HepG2 (cell line): Measurements from ENCODE around the gene PMS1. TPM values are rescaled to one million over a fixed set of nuclear protein-coding genes. Genes with fewer than 3 reads are reported as not detected.

ENCODE experiments used
- FOXM1 ChIP-seq: sonication (generic); formaldehyde crosslinking; IDR thresholded peaks from 2 replicates; pipeline ENCODE4 v1.5.0; 2020; ENCODE audit warnings: missing genetic modification reagents
- JARID2 ChIP-seq: sonication (generic); formaldehyde crosslinking; IDR thresholded peaks from 2 replicates; pipeline ENCODE4 v1.8.1; 2023; ENCODE audit warnings: missing genetic modification reagents, inconsistent platforms; ENCODE audit not compliant: insufficient replicate concordance
- MED1 ChIP-seq: sonication (generic); formaldehyde crosslinking; IDR thresholded peaks from 2 replicates; pipeline ENCODE4 v1.4.0; 2020; ENCODE audit warnings: missing genetic modification reagents
- ONECUT2 ChIP-seq: sonication (generic); formaldehyde crosslinking; IDR thresholded peaks from 2 replicates; pipeline ENCODE4 v1.4.0; 2020; ENCODE audit warnings: missing genetic modification reagents
- PRPF4 ChIP-seq: fragments of 200-400 bp; formaldehyde crosslinking; IDR thresholded peaks from 2 replicates; pipeline ENCODE4 v1.6.1; 2016; ENCODE audit warnings: low read length, low read depth; ENCODE audit not compliant: poor library complexity, severe bottlenecking
- RFXANK ChIP-seq: IDR thresholded peaks from 2 replicates; pipeline ENCODE4 v1.6.1; 2016
- SRSF4 ChIP-seq: fragments of 200-400 bp; formaldehyde crosslinking; IDR thresholded peaks from one replicate; pipeline ENCODE4 v1.6.1; 2018; ENCODE audit warnings: mild to moderate bottlenecking, low read depth, low read length, moderate library complexity; ENCODE audit not compliant: poor library complexity, severe bottlenecking
- YY1 ChIP-seq: IDR thresholded peaks from 2 replicates; pipeline ENCODE4 v1.6.1; 2011; ENCODE audit warnings: low read length, low read depth, moderate library complexity, mild to moderate bottlenecking; ENCODE audit not compliant: insufficient read depth, insufficient replicate concordance
- ZKSCAN1 ChIP-seq: fragments of 150-350 bp; IDR thresholded peaks from 2 replicates; pipeline ENCODE4 v1.6.1; 2014; ENCODE audit warnings: low read length
- ZNF446 ChIP-seq: sonication (generic); formaldehyde crosslinking; IDR thresholded peaks from 2 replicates; pipeline ENCODE4 v1.5.0; 2020; ENCODE audit warnings: mild to moderate bottlenecking, missing genetic modification reagents
- ZNF678 ChIP-seq: sonication (generic); formaldehyde crosslinking; IDR thresholded peaks from 2 replicates; pipeline ENCODE4 v1.4.0; 2020; ENCODE audit warnings: mild to moderate bottlenecking, missing genetic modification reagents
- ZNF7 ChIP-seq: IDR thresholded peaks from 2 replicates; pipeline ENCODE4 v1.6.1; 2016; ENCODE audit warnings: missing biosample characterization, missing genetic modification reagents
- polyA plus RNA-seq, 8 experiments: library from polyadenylated mRNA; depleted of rRNA in 3 of 8; stranded (reverse) in 7 of 8; unstranded in 1 of 8; fragments of >200 nt; fragmentation: Illumina TruSeq in 4 of 8; extraction: Trizol in 4 of 8; gene quantifications; 2 replicates each; pipeline versions ENCODE4 v1.2.1 to v1.2.3, GENCODE V29; 2011 to 2016; ENCODE audit warnings: low read depth in 4 of 8, missing spikeins in 1 of 8, mixed read lengths in 1 of 8; ENCODE audit not compliant: insufficient read depth in 1 of 8
- total RNA-seq, 5 experiments: library from RNA; depleted of rRNA; stranded (reverse); fragments of >200 nt; fragmentation: Illumina TruSeq; extraction: Trizol; gene quantifications; 2 replicates each; pipeline ENCODE4 v1.2.3, GENCODE V29; 2016; ENCODE audit warnings: low read depth in 1 of 5
- TF ChIP-seq, protein P1 (sequence below): sonication (generic); formaldehyde crosslinking; IDR thresholded peaks from 2 replicates; pipeline ENCODE4 v1.5.0; 2020; ENCODE audit warnings: missing genetic modification reagents
- TF ChIP-seq, protein P2 (sequence below): sonication (generic); formaldehyde crosslinking; IDR thresholded peaks from 2 replicates; pipeline ENCODE4 v1.5.0; 2020; ENCODE audit warnings: missing genetic modification reagents
- TF ChIP-seq, protein P3 (sequence below): sonication (generic); formaldehyde crosslinking; IDR thresholded peaks from 2 replicates; pipeline ENCODE4 v1.5.1; 2020; ENCODE audit warnings: missing genetic modification reagents, mild to moderate bottlenecking, borderline replicate concordance
- TF ChIP-seq, protein P4 (sequence below): sonication (generic); formaldehyde crosslinking; IDR thresholded peaks from 2 replicates; pipeline ENCODE4 v1.9.0; 2021; ENCODE audit warnings: missing genetic modification reagents, borderline replicate concordance
- TF ChIP-seq, protein P5 (sequence below): sonication (generic); formaldehyde crosslinking; IDR thresholded peaks from 2 replicates; pipeline ENCODE4 v1.4.0; 2020; ENCODE audit warnings: missing genetic modification reagents
- TF ChIP-seq, protein P6 (sequence below): IDR thresholded peaks from 2 replicates; pipeline ENCODE4 v1.4.0; 2020; ENCODE audit warnings: mild to moderate bottlenecking, missing genetic modification reagents

PMS1 gene
- total and polyA plus RNA-seq, 2 of the 13 experiments (the other 11 are each of a cell fraction or from before 2014, with no cell fraction given): 14.6 to 39.9 TPM

DNA sequence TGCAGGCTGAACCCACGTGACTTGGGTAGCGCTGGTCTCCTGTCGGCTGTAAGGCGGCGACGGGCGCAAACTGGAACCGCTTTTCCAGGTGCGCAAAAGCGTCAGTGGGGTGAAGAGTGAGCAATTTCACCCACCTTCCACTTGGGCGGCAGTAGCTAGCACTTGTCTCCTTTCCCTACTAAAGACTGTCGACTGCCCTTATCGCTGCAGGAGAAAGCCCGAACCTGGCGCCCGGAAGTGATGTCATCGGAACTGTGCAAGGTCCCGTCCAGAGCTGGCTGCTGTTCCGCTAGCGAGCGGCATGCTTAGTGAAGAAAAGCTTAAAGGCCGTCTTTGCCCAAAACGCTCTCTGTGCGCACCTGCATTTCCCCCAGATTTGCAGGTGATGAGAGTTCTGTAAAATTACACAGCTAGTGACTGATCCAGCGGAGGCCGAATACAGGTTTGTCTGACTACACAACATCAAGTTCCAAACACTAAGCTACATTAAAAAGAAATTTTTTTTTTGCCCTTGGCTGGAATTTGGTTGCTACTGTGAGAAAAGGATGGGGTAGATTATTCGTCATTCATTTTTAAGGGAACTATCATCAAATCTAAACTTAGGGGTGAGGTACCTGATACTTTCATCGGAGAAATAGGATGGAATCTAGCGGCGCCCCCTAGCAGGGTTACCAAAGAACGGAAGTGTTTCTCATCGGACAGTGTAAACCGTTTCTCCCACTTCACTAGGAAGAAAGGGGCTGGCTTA is 21.5 kb upstream of the PMS1 start, which contains the start of gene OSGEPL1 (continued):
- TF ChIP-seq, protein P1, sequence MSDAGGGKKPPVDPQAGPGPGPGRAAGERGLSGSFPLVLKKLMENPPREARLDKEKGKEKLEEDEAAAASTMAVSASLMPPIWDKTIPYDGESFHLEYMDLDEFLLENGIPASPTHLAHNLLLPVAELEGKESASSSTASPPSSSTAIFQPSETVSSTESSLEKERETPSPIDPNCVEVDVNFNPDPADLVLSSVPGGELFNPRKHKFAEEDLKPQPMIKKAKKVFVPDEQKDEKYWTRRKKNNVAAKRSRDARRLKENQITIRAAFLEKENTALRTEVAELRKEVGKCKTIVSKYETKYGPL (CRISPR knock-in tag): peak; percentile 28; the same call in 1 of the 2 replicates
- TF ChIP-seq, protein P2, sequence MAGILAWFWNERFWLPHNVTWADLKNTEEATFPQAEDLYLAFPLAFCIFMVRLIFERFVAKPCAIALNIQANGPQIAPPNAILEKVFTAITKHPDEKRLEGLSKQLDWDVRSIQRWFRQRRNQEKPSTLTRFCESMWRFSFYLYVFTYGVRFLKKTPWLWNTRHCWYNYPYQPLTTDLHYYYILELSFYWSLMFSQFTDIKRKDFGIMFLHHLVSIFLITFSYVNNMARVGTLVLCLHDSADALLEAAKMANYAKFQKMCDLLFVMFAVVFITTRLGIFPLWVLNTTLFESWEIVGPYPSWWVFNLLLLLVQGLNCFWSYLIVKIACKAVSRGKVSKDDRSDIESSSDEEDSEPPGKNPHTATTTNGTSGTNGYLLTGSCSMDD (CRISPR knock-in tag): no peak; the same call in 1 of the 2 replicates
- TF ChIP-seq FOXM1 (CRISPR knock-in tag): no peak
- TF ChIP-seq, protein P3, sequence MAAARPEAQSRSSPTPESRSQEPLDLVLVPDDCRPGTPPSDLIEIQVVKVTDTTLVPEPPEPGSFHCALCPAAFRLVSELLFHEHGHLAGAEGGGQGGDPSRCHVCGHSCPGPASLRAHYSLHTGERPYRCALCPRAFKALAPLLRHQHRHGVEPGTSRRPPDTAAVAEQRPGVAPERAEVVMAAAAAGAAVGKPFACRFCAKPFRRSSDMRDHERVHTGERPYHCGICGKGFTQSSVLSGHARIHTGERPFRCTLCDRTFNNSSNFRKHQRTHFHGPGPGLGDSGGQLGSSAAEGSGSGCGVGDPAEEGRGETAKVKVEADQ (CRISPR knock-in tag): peak; percentile 47; the same call in 1 of the 2 replicates
- TF ChIP-seq ZNF446 (CRISPR knock-in tag): no peak
- TF ChIP-seq, protein P4, sequence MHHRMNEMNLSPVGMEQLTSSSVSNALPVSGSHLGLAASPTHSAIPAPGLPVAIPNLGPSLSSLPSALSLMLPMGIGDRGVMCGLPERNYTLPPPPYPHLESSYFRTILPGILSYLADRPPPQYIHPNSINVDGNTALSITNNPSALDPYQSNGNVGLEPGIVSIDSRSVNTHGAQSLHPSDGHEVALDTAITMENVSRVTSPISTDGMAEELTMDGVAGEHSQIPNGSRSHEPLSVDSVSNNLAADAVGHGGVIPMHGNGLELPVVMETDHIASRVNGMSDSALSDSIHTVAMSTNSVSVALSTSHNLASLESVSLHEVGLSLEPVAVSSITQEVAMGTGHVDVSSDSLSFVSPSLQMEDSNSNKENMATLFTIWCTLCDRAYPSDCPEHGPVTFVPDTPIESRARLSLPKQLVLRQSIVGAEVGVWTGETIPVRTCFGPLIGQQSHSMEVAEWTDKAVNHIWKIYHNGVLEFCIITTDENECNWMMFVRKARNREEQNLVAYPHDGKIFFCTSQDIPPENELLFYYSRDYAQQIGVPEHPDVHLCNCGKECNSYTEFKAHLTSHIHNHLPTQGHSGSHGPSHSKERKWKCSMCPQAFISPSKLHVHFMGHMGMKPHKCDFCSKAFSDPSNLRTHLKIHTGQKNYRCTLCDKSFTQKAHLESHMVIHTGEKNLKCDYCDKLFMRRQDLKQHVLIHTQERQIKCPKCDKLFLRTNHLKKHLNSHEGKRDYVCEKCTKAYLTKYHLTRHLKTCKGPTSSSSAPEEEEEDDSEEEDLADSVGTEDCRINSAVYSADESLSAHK: no peak
- no peak for TF ChIP-seq RFXANK
- TF ChIP-seq ZKSCAN1: 0 out of 2 replicates have a peak, but pooled peaks have one; percentile 20
- TF ChIP-seq, protein P5, sequence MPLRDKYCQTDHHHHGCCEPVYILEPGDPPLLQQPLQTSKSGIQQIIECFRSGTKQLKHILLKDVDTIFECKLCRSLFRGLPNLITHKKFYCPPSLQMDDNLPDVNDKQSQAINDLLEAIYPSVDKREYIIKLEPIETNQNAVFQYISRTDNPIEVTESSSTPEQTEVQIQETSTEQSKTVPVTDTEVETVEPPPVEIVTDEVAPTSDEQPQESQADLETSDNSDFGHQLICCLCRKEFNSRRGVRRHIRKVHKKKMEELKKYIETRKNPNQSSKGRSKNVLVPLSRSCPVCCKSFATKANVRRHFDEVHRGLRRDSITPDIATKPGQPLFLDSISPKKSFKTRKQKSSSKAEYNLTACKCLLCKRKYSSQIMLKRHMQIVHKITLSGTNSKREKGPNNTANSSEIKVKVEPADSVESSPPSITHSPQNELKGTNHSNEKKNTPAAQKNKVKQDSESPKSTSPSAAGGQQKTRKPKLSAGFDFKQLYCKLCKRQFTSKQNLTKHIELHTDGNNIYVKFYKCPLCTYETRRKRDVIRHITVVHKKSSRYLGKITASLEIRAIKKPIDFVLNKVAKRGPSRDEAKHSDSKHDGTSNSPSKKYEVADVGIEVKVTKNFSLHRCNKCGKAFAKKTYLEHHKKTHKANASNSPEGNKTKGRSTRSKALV (CRISPR knock-in tag): peak; percentile 82
- TF ChIP-seq JARID2 (CRISPR knock-in tag): peak; percentile 63
- TF ChIP-seq PRPF4: no peak
- peak; percentile 66 for TF ChIP-seq YY1
- TF ChIP-seq, protein P6, sequence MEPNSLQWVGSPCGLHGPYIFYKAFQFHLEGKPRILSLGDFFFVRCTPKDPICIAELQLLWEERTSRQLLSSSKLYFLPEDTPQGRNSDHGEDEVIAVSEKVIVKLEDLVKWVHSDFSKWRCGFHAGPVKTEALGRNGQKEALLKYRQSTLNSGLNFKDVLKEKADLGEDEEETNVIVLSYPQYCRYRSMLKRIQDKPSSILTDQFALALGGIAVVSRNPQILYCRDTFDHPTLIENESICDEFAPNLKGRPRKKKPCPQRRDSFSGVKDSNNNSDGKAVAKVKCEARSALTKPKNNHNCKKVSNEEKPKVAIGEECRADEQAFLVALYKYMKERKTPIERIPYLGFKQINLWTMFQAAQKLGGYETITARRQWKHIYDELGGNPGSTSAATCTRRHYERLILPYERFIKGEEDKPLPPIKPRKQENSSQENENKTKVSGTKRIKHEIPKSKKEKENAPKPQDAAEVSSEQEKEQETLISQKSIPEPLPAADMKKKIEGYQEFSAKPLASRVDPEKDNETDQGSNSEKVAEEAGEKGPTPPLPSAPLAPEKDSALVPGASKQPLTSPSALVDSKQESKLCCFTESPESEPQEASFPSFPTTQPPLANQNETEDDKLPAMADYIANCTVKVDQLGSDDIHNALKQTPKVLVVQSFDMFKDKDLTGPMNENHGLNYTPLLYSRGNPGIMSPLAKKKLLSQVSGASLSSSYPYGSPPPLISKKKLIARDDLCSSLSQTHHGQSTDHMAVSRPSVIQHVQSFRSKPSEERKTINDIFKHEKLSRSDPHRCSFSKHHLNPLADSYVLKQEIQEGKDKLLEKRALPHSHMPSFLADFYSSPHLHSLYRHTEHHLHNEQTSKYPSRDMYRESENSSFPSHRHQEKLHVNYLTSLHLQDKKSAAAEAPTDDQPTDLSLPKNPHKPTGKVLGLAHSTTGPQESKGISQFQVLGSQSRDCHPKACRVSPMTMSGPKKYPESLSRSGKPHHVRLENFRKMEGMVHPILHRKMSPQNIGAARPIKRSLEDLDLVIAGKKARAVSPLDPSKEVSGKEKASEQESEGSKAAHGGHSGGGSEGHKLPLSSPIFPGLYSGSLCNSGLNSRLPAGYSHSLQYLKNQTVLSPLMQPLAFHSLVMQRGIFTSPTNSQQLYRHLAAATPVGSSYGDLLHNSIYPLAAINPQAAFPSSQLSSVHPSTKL (CRISPR knock-in tag): peak; percentile 78
- TF ChIP-seq ONECUT2 (CRISPR knock-in tag): no peak
- peak; percentile 81 for TF ChIP-seq MED1
- TF ChIP-seq ZNF678: no peak
- peak; percentile 90 for TF ChIP-seq ZNF7 (CRISPR knock-in tag)
- TF ChIP-seq SRSF4: no peak
